Mesothelial cell of epicardium (in vitro differentiated cells): ENCODE data around the gene MAGEC1. TPM values are rescaled to one million over a fixed set of nuclear protein-coding genes. Genes with fewer than 3 reads are reported as not detected.

Source experiments
- DNase-seq, 2 experiments: peaks; one replicate each; pipeline ENCODE4 v3.0.0; 2021; ENCODE audit warnings: low spot score in 2 of 2; ENCODE audit not compliant: unreplicated experiment in 2 of 2
- H3K27ac Mint-ChIP-seq: 2 replicates; pipeline ENCODE4 v1.8.0; 2021; ENCODE audit warnings: mixed read lengths
- H3K27me3 Mint-ChIP-seq: 2 replicates; pipeline ENCODE4 v1.8.0; 2021; ENCODE audit warnings: low read depth, mixed read lengths
- H3K36me3 Mint-ChIP-seq: 2 replicates; pipeline ENCODE4 v1.8.0; 2021; ENCODE audit warnings: mixed read lengths
- H3K4me1 Mint-ChIP-seq: 2 replicates; pipeline ENCODE4 v1.8.0; 2021; ENCODE audit warnings: mixed read lengths
- H3K4me3 Mint-ChIP-seq: 2 replicates; pipeline ENCODE4 v1.8.0; 2021; ENCODE audit warnings: mild to moderate bottlenecking, moderate library complexity, mixed read lengths
- H3K9me3 Mint-ChIP-seq: 2 replicates; pipeline ENCODE4 v1.8.0; 2021; ENCODE audit warnings: mixed read lengths
- CTCF ChIP-seq: fragments of 200-600 bp; sonication (generic); IDR thresholded peaks from one replicate; pipeline ENCODE4 v1.5.0; 2021; ENCODE audit warnings: antibody characterized with exemption; ENCODE audit not compliant: unreplicated experiment
- total RNA-seq: library from RNA; stranded (reverse); gene quantifications from 3 replicates; pipeline ENCODE4 v1.2.1, GENCODE V29; 2021

MAGEC1 gene
- total RNA-seq, 1 donor from 2014 or later: not detected

GRCh38 chrX:141934059-141934641 is 30.5 kb downstream of the MAGEC1 start:
- no peaks in the 10 kb centered on the region for H3K27me3 Mint-ChIP-seq
- H3K27ac Mint-ChIP-seq: no peak overlapping the region
- H3K36me3 Mint-ChIP-seq: no peaks in the 10 kb centered on the region
- peaks cover 24% of the 10 kb centered on the region for H3K9me3 Mint-ChIP-seq
- no peak for DNase-seq
- H3K4me1 Mint-ChIP-seq: no peaks in the 10 kb centered on the region
- TF ChIP-seq CTCF: no peak
- H3K4me3 Mint-ChIP-seq: no peak overlapping the region

GRCh38 chrX:141935645-141936044 is 32.0 kb downstream of the MAGEC1 start:
- no peak for DNase-seq
- Mint-ChIP-seq H3K4me3 (no peak overlapping the region), H3K27ac (no peak overlapping the region), H3K9me3 (peaks cover 15% of the 10 kb centered on the region), H3K4me1 (no peaks in the 10 kb centered on the region), H3K36me3 (no peaks in the 10 kb centered on the region), H3K27me3 (no peaks in the 10 kb centered on the region)
- no peak for TF ChIP-seq CTCF

GRCh38 chrX:141936080-141936479 is 32.4 kb downstream of the MAGEC1 start:
- no peaks in the 10 kb centered on the region for H3K4me1 Mint-ChIP-seq
- no peak for DNase-seq
- no peak for TF ChIP-seq CTCF
- no peaks in the 10 kb centered on the region for H3K27me3 Mint-ChIP-seq
- H3K27ac Mint-ChIP-seq: no peak overlapping the region
- H3K4me3 Mint-ChIP-seq: no peak overlapping the region
- H3K9me3 Mint-ChIP-seq: peaks cover 15% of the 10 kb centered on the region
- H3K36me3 Mint-ChIP-seq: no peaks in the 10 kb centered on the region

GRCh38 chrX:141941234-141941633 is 37.5 kb downstream of the MAGEC1 start:
- H3K9me3 Mint-ChIP-seq: peaks cover 22% of the 10 kb centered on the region
- TF ChIP-seq CTCF: no peak
- no peaks in the 10 kb centered on the region for H3K4me1 Mint-ChIP-seq
- no peak for DNase-seq
- H3K4me3 Mint-ChIP-seq: no peak overlapping the region
- no peaks in the 10 kb centered on the region for H3K27me3 Mint-ChIP-seq
- no peaks in the 10 kb centered on the region for H3K36me3 Mint-ChIP-seq
- no peak overlapping the region for H3K27ac Mint-ChIP-seq

GRCh38 chrX:141945426-141945825 is 41.7 kb downstream of the MAGEC1 start:
- DNase-seq: no peak
- Mint-ChIP-seq H3K9me3 (peaks cover 36% of the 10 kb centered on the region), H3K4me1 (no peaks in the 10 kb centered on the region), H3K27ac (no peak overlapping the region), H3K4me3 (no peak overlapping the region), H3K36me3 (no peaks in the 10 kb centered on the region), H3K27me3 (no peaks in the 10 kb centered on the region)
- TF ChIP-seq CTCF: no peak

GRCh38 chrX:141947350-141947749 is 43.7 kb downstream of the MAGEC1 start:
- Mint-ChIP-seq H3K4me1 (no peaks in the 10 kb centered on the region), H3K36me3 (no peaks in the 10 kb centered on the region), H3K9me3 (peaks cover 45% of the 10 kb centered on the region), H3K27me3 (no peaks in the 10 kb centered on the region), H3K4me3 (no peak overlapping the region), H3K27ac (no peak overlapping the region)
- no peak for DNase-seq
- TF ChIP-seq CTCF: no peak
